ENCODE results near the gene LTBP1.
"Not testable (repeated sequence)": the region's sequence is repeated elsewhere in the genome, so short reads cannot be mapped to it uniquely, and the experiment has no call there.

Gene LTBP1

DNA sequence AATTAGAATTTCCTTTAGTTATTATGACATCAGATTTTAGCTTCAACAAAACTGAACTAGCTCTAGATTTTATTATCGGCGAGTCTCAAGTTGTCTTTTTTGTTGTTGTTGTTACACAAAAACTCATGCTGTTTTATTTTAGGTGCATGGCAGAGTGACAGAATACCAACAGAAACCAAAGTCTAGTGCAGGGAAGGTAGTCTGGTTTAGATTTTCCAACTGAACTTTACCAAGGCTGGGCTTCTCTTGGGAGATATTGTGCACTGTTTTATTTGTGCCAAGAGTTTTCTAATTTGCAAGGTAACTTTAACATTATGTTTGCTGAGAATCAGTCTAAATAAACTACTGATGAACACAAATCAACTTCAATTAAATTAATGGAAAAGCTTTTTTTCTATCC lies 486.1 kb downstream of the LTBP1 start:
- no peak for DNase-seq (ENCODE audit: low read depth)

GRCh38 chr2:33433279-33434235 lies 486.8 kb downstream of the LTBP1 start:
- no peak for DNase-seq (ENCODE audit: low read depth)

DNA sequence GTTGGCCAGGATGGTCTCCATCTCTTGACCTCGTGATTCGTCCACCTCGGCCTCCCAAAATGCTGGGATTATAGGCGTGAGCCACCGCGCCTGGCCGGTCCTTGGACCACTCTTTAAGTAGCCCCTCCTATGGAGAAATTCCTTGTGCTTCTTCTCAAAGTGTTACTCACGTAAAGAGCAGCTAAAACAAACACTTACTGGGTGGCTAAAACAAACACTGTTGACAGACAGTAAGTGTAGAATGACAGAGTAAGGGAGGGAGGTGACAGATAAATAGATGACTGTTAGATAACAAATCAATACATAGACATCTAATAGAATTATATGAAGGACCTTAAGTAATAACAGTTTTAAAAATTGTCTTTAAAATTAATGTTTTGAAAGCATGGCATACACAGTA lies 488.8 kb downstream of the LTBP1 start:
- no peak for DNase-seq (ENCODE audit: low read depth)

GRCh38 chr2:33436083-33436482 lies 489.3 kb downstream of the LTBP1 start:
- DNase-seq (ENCODE audit: low read depth), result no peak

DNA sequence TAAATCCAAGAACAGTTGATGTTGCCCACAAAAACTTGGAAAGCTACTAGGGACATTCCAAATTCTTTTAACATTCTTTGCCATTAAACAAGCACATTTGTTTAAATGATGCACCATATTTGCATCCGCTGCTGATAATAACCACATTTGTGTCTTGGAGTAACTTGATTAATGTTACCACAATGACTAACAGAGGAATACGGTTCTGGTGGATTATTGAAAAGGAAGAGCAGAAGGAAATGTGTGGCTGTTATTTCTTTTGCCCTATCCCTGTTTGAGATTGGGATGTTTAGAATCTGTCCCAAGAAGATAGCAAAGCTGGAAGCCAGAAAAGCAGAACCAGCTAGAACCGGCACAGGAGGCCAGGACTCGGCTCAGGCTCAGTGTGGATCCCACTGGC lies 490.5 kb downstream of the LTBP1 start:
- DNase-seq (ENCODE audit: low read depth), result no peak

- no peak for DNase-seq (ENCODE audit: low read depth)
Measured at GRCh38 chr2:33437815-33438214, 491.1 kb downstream of the LTBP1 start.

DNA sequence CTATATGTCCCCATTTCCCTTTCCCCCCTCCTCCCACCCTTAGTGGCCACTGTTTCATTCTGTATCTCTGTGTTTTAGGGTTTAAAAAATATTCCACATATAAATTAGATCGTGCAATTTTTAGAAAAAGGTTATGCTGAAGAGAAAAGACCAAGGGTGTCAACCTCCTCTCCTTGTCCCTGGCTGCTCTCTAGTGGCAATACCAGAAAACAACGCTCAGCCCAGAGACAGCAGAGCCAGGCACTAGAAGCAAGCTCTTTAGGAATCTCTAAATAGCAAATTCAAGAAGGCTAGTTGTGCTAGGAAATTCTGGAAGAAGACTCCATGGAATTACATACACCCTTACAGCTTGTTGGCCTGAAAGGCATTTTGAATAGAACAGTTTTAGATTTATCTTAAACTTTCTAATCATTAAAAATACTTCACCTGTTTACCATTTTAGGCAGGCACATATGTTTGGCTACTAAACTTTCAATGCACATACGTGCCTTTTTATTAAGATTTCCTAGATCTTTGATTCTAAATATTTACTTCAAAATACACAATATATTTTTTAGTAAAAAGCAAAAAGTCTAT lies 494.6 kb downstream of the LTBP1 start:
- DNase-seq (ENCODE audit: low read depth), result no peak

- not testable (repeated sequence) for DNase-seq (ENCODE audit: low read depth)
Measured at GRCh38 chr2:33442052-33442451, 495.3 kb downstream of the LTBP1 start.

- no peak for DNase-seq (ENCODE audit: low read depth)
Measured at GRCh38 chr2:33442528-33443079, 495.9 kb downstream of the LTBP1 start.

DNA sequence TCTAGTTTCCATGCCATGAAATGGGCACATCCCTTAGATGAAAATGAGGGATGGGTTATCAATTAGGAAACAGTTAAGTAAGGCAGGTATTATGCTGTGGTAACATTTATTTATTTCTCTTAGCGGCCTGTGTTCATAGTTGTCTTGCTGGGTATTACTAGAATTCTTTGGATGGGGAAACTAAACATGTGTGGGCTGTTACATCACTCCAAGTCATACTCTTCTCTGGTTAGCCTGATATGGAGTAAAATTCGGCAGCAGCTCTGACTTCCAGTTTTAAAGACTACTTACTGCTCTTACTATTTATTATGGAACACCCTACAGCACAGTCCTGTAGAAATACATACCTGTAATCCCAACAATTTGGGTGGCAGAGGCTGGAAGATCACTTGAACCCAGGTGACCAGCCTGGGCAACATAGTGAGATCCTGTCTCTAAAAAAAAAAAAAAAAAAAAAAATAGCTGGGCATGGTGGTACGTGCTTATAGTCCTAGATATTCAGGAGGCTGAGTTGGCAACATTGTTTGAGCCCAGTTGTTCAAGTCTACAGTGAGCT lies 496.6 kb downstream of the LTBP1 start:
- DNase-seq (ENCODE audit: low read depth), result no peak

- no peak for DNase-seq (ENCODE audit: low read depth)
Measured at GRCh38 chr2:33444967-33445366, 498.2 kb downstream of the LTBP1 start.

DNA sequence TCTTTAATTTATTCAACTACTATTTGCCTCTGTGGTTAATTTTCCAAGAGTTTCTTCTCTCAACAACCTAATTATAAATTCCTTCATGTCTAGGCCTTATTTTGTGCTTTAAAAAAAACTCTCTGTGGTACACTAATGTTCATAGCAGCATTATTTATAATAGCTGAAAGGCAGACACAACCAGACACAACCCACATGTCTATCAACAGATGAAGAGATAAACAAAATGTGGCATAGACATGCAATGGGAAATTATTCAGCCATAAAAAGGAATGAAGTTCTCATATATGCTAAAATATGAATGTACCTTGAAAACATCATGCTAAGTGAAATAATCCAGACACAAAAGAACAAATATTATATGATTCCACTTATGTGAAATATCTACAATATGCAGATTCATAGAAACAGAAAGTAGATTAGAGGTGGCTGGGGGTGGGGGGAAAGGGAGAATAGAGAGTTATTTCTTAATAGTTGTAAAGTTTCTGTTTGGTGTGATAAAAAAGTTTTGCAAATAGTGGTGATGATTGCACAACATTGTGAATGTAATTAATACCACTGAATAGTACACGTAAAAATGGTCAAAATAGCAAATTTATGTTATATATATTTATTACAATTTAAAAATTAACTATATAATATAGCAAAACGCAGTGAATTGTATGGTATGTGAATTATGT lies 501.6 kb downstream of the LTBP1 start:
- no peak for DNase-seq (ENCODE audit: low read depth)
